Smooth muscle cell (in vitro differentiated cells): Measurements from ENCODE around the gene RUVBL1. TPM values are rescaled to one million over a fixed set of nuclear protein-coding genes. Genes with fewer than 3 reads are reported as not detected.

ENCODE experiments used
- DNase-seq: peaks from one replicate; lab custom pipeline; 2025; ENCODE audit not compliant: unreplicated experiment; lab: John Stamatoyannopoulos, UW
- H2AFZ ChIP-seq: fragments of 200-600 bp; sonication (generic); 2 replicates; pipeline ENCODE4 v1.6.0; 2016; ENCODE audit warnings: antibody characterized with exemption, low read depth, mild to moderate bottlenecking
- H3F3A ChIP-seq: fragments of 200-600 bp; sonication (generic); 2 replicates; pipeline ENCODE4 v1.6.0; 2017; ENCODE audit warnings: antibody characterized with exemption, low read depth
- H3K27ac ChIP-seq: fragments of 200-600 bp; sonication (generic); 2 replicates; pipeline ENCODE4 v1.5.1; 2016; ENCODE audit warnings: low read depth, mild to moderate bottlenecking
- H3K27me3 ChIP-seq: fragments of 200-600 bp; sonication (generic); 2 replicates; pipeline ENCODE4 v1.6.1; 2016; ENCODE audit warnings: low read depth, mild to moderate bottlenecking
- H3K36me3 ChIP-seq: fragments of 200-600 bp; sonication (generic); 2 replicates; pipeline ENCODE4 v1.5.1; 2016; ENCODE audit warnings: low read depth
- H3K4me1 ChIP-seq: fragments of 200-600 bp; sonication (generic); 2 replicates; pipeline ENCODE4 v1.5.1; 2016; ENCODE audit warnings: low read depth
- H3K4me2 ChIP-seq: fragments of 200-600 bp; sonication (generic); 2 replicates; pipeline ENCODE4 v1.6.0; 2016; ENCODE audit warnings: mild to moderate bottlenecking
- H3K4me3 ChIP-seq: fragments of 200-600 bp; sonication (generic); 2 replicates; pipeline ENCODE4 v1.5.1; 2016; ENCODE audit warnings: mild to moderate bottlenecking
- H3K79me2 ChIP-seq: fragments of 200-600 bp; sonication (generic); 2 replicates; pipeline ENCODE4 v1.6.0; 2016; ENCODE audit warnings: low read depth, mild to moderate bottlenecking
- H3K9ac ChIP-seq: fragments of 200-600 bp; sonication (generic); 2 replicates; pipeline ENCODE4 v1.6.0; 2016; ENCODE audit warnings: low read depth
- H3K9me3 ChIP-seq: fragments of 200-600 bp; sonication (generic); replicated peaks from 2 replicates; pipeline ENCODE4 v1.5.1; 2016; ENCODE audit warnings: low read depth
- H4K20me1 ChIP-seq: fragments of 200-600 bp; sonication (generic); 2 replicates; pipeline ENCODE4 v1.6.0; 2016; ENCODE audit warnings: low read depth
- CTCF ChIP-seq: fragments of 200-600 bp; sonication (generic); IDR thresholded peaks from 2 replicates; pipeline ENCODE4 v1.5.1; 2017; ENCODE audit warnings: borderline replicate concordance, mild to moderate bottlenecking, antibody characterized with exemption; ENCODE audit not compliant: insufficient read depth, poor library complexity, severe bottlenecking
- WGBS: methylation state at CpG from one replicate; pipeline ENCODE4 v1.1.7; 2016; ENCODE audit warnings: low lambda C conversion rate; 5-methylcytosine and 5-hydroxymethylcytosine counted together
- polyA plus RNA-seq: library from polyadenylated mRNA; unstranded; fragments of >200 nt; fragmentation: Nextera tagmentation; extraction: Ambion mirVana; gene quantifications from 2 replicates; pipeline ENCODE4 v1.2.1, GENCODE V29; 2016
- total RNA-seq: library from RNA; depleted of rRNA; stranded (reverse); fragments of >200 nt; gene quantifications from 2 replicates; pipeline ENCODE4 v1.2.3, GENCODE V29; 2014

RUVBL1 gene
- total and polyA plus RNA-seq, 2 experiments from 2014 or later = 32.9 to 37.1 TPM

- 71% methylated on average over 5 of the region's 5 CpGs for WGBS
Measured at GRCh38 chr3:128149650-128150049, 26.0 kb upstream of the RUVBL1 start.

GRCh38 chr3:128146201-128146600 lies 22.6 kb upstream of the RUVBL1 start:
- no peaks in the 10 kb centered on the region for H3K9me3 ChIP-seq
- no peaks in the 10 kb centered on the region for H3F3A ChIP-seq
- DNase-seq = no peak
- H3K4me1 ChIP-seq = no peaks in the 10 kb centered on the region
- TF ChIP-seq CTCF = no peak
- H3K27me3 ChIP-seq = peaks cover 2% of the 10 kb centered on the region
- no peak overlapping the region for H2AFZ ChIP-seq
- no peak overlapping the region for H3K4me2 ChIP-seq
- H3K27ac ChIP-seq = no peak overlapping the region
- H3K36me3 ChIP-seq = no peaks in the 10 kb centered on the region
- no peak overlapping the region for H3K9ac ChIP-seq
- WGBS = 96% methylated on average over 14 of the region's 14 CpGs
- H3K79me2 ChIP-seq = no peaks in the 10 kb centered on the region
- H4K20me1 ChIP-seq = no peaks in the 10 kb centered on the region
- no peak overlapping the region for H3K4me3 ChIP-seq

More at GRCh38 chr3:128149650-128150049, 26.0 kb upstream of the RUVBL1 start:
- Histone ChIP-seq H3K9me3 (no peaks in the 10 kb centered on the region), H3K4me3 (no peak overlapping the region), H3F3A (peaks cover 6% of the 10 kb centered on the region), H3K4me2 (no peak overlapping the region), H3K27ac (no peak overlapping the region), H2AFZ (no peak overlapping the region), H4K20me1 (no peaks in the 10 kb centered on the region), H3K9ac (no peak overlapping the region), H3K79me2 (peaks cover 1% of the 10 kb centered on the region), H3K36me3 (no peaks in the 10 kb centered on the region), H3K27me3 (no peaks in the 10 kb centered on the region), H3K4me1 (peaks cover 7% of the 10 kb centered on the region)
- DNase-seq = no peak
- TF ChIP-seq CTCF = no peak

GRCh38 chr3:128145279-128145678 lies 21.7 kb upstream of the RUVBL1 start:
- Histone ChIP-seq H3K9ac (no peak overlapping the region), H3K27me3 (peaks cover 9% of the 10 kb centered on the region), H3K9me3 (no peaks in the 10 kb centered on the region), H3K4me2 (no peak overlapping the region), H3F3A (no peaks in the 10 kb centered on the region), H3K4me3 (no peak overlapping the region), H3K4me1 (no peaks in the 10 kb centered on the region), H2AFZ (no peak overlapping the region), H3K36me3 (no peaks in the 10 kb centered on the region), H3K27ac (no peak overlapping the region), H4K20me1 (no peaks in the 10 kb centered on the region), H3K79me2 (no peaks in the 10 kb centered on the region)
- TF ChIP-seq CTCF = no peak
- 91% methylated on average over 6 of the region's 6 CpGs for WGBS
- DNase-seq = no peak

- WGBS = 78% methylated on average over 5 of the region's 5 CpGs
- Histone ChIP-seq H4K20me1 (no peaks in the 10 kb centered on the region), H3K9me3 (no peaks in the 10 kb centered on the region), H2AFZ (no peak overlapping the region), H3K27me3 (peaks cover 12% of the 10 kb centered on the region), H3K4me3 (no peak overlapping the region), H3K4me2 (no peak overlapping the region), H3F3A (no peaks in the 10 kb centered on the region), H3K79me2 (no peaks in the 10 kb centered on the region), H3K9ac (no peak overlapping the region), H3K27ac (no peak overlapping the region), H3K4me1 (no peaks in the 10 kb centered on the region), H3K36me3 (no peaks in the 10 kb centered on the region)
- no peak for DNase-seq
- no peak for TF ChIP-seq CTCF
Measured at GRCh38 chr3:128144512-128145187, 21.0 kb upstream of the RUVBL1 start.
